SK-N-SH treated with all-trans-retinoic acid at 6 μM for 48 hours (cell line): ENCODE measurements around the gene PPP2R3B.
A peak's percentile ranks its signal among the peaks of the same experiment; 100 is the strongest.
"Not testable (repeated sequence)": the region's sequence is repeated elsewhere in the genome, so short reads cannot be mapped to it uniquely, and the experiment has no call there.

Experiments
- ATAC-seq: fragments of 200-7000 bp; cut with Tn5 transposase; 3 replicates; pipeline ENCODE4 v1.9.1; 2020; ENCODE audit warnings: mild to moderate bottlenecking, moderate library complexity
- ARNTL ChIP-seq: fragments of 450-650 bp; formaldehyde crosslinking; IDR thresholded peaks from 2 replicates; pipeline ENCODE4 v1.5.0; 2020; ENCODE audit warnings: low read depth, mild to moderate bottlenecking, moderate library complexity, borderline replicate concordance
- CSDC2 ChIP-seq: fragments of 250-450 bp; sonication (Bioruptor Pico); IDR thresholded peaks from 2 replicates; pipeline ENCODE4 v1.5.0; 2020; ENCODE audit warnings: mild to moderate bottlenecking, moderate library complexity
- CSRNP3 ChIP-seq: fragments of 250-450 bp; sonication (Bioruptor Pico); IDR thresholded peaks from 2 replicates; pipeline ENCODE4 v1.5.1; 2021; ENCODE audit warnings: mild to moderate bottlenecking, moderate library complexity
- ESRRG ChIP-seq: fragments of 250-450 bp; sonication (Bioruptor Pico); IDR thresholded peaks from 2 replicates; pipeline ENCODE4 v1.6.1; 2021; ENCODE audit warnings: mild to moderate bottlenecking
- GLIS3 ChIP-seq: fragments of 250-450 bp; sonication (Bioruptor Pico); IDR thresholded peaks from 2 replicates; pipeline ENCODE4 v1.5.0; 2020; ENCODE audit warnings: mild to moderate bottlenecking, moderate library complexity
- PATZ1 ChIP-seq: fragments of 250-450 bp; sonication (Bioruptor Pico); IDR thresholded peaks from 2 replicates; pipeline ENCODE4 v1.8.0; 2020; ENCODE audit warnings: mild to moderate bottlenecking, moderate library complexity, borderline replicate concordance
- POU6F1 ChIP-seq: fragments of 250-450 bp; sonication (Bioruptor Pico); IDR thresholded peaks from 2 replicates; pipeline ENCODE4 v1.8.0; 2021; ENCODE audit warnings: low read depth, mild to moderate bottlenecking, moderate library complexity, borderline replicate concordance
- RARB ChIP-seq: fragments of 250-450 bp; sonication (Bioruptor Pico); IDR thresholded peaks from 2 replicates; pipeline ENCODE4 v1.8.0; 2021; ENCODE audit warnings: mild to moderate bottlenecking, moderate library complexity
- TCF4 ChIP-seq: fragments of 250-450 bp; sonication (Bioruptor Pico); IDR thresholded peaks from 2 replicates; pipeline ENCODE4 v1.8.0; 2021; ENCODE audit warnings: mild to moderate bottlenecking, moderate library complexity, borderline replicate concordance
- TOX ChIP-seq: fragments of 250-450 bp; sonication (Bioruptor Pico); IDR thresholded peaks from 2 replicates; pipeline ENCODE4 v1.8.0; 2021; ENCODE audit warnings: mild to moderate bottlenecking, moderate library complexity, borderline replicate concordance
- TSHZ2 ChIP-seq: fragments of 250-450 bp; sonication (Bioruptor Pico); IDR thresholded peaks from 2 replicates; pipeline ENCODE4 v1.5.0; 2020; ENCODE audit warnings: mild to moderate bottlenecking, moderate library complexity
- ZC3H10 ChIP-seq: fragments of 250-450 bp; sonication (Bioruptor Pico); IDR thresholded peaks from 2 replicates; pipeline ENCODE4 v1.5.1; 2021; ENCODE audit warnings: mild to moderate bottlenecking, moderate library complexity
- ZFP3 ChIP-seq: fragments of 250-450 bp; sonication (Bioruptor Pico); IDR thresholded peaks from 2 replicates; pipeline ENCODE4 v1.5.0; 2020; ENCODE audit warnings: mild to moderate bottlenecking, moderate library complexity
- ZFP30 ChIP-seq: fragments of 450-650 bp; formaldehyde crosslinking; IDR thresholded peaks from 2 replicates; pipeline ENCODE4 v1.5.0; 2022; ENCODE audit warnings: mild to moderate bottlenecking, moderate library complexity
- ZNF565 ChIP-seq: fragments of 450-650 bp; formaldehyde crosslinking; conservative IDR thresholded peaks from 2 replicates; pipeline ENCODE4 v1.5.0; 2020; ENCODE audit warnings: low read depth, mild to moderate bottlenecking, moderate library complexity
- ZNF70 ChIP-seq: fragments of 450-650 bp; formaldehyde crosslinking; IDR thresholded peaks from 2 replicates; pipeline ENCODE4 v1.5.0; 2020; ENCODE audit warnings: mild to moderate bottlenecking, moderate library complexity
- ZNF8 ChIP-seq: fragments of 450-650 bp; formaldehyde crosslinking; IDR thresholded peaks from 2 replicates; pipeline ENCODE4 v1.5.0; 2020; ENCODE audit warnings: mild to moderate bottlenecking, moderate library complexity
- TF ChIP-seq, protein P1 (sequence below): fragments of 250-450 bp; sonication (Bioruptor Pico); IDR thresholded peaks from 2 replicates; pipeline ENCODE4 v1.5.1; 2020; ENCODE audit warnings: low read depth, mild to moderate bottlenecking, moderate library complexity

Gene PPP2R3B

DNA sequence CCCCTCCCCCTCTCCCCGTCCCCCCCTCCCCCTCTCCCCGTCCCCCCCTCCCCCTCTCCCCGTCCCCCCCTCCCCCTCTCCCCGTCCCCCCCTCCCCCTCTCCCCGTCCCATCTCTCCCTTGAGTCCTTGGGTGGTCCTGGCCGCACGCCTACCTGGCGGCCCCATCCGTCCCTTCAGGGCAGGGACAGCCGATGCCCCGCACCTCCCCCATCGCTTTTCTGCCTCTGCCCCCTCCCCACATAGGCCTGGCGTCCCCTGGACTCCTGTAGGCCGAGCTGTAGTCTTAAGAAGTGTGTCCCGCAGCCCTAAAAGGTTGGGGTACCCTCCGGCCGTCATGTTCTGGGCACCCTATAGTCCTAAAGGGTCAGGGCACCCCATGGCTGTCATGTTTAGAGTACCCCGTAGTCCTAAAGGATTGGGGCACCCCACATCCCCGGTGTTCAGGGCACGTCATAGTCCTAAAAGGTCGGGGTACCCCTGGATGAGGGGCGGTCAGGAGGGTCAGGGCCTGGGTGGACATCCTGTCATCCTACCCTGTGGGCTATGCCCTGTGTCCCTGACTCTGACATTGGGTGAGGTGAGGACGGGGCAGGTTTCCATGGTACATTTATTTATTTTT lies 57.3 kb downstream of the PPP2R3B start:
- no peak for ATAC-seq
- TF ChIP-seq PATZ1 (no peak), TCF4 (CRISPR knock-in tag) (no peak), POU6F1 (no peak), ZFP3 (CRISPR knock-in tag) (no peak), TSHZ2 (CRISPR knock-in tag) (no peak), GLIS3 (CRISPR knock-in tag) (no peak)
- TF ChIP-seq, protein P1, sequence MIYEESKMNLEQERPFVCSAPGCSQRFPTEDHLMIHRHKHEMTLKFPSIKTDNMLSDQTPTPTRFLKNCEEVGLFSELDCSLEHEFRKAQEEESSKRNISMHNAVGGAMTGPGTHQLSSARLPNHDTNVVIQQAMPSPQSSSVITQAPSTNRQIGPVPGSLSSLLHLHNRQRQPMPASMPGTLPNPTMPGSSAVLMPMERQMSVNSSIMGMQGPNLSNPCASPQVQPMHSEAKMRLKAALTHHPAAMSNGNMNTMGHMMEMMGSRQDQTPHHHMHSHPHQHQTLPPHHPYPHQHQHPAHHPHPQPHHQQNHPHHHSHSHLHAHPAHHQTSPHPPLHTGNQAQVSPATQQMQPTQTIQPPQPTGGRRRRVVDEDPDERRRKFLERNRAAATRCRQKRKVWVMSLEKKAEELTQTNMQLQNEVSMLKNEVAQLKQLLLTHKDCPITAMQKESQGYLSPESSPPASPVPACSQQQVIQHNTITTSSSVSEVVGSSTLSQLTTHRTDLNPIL (CRISPR knock-in tag): no peak

- TF ChIP-seq RARB (CRISPR knock-in tag) (no peak), ZFP30 (CRISPR knock-in tag) (no peak), ARNTL (no peak), ZNF565 (no peak), ZNF8 (CRISPR knock-in tag) (no peak), ESRRG (CRISPR knock-in tag) (no peak), GLIS3 (CRISPR knock-in tag) (no peak), ZFP3 (CRISPR knock-in tag) (no peak), ZC3H10 (CRISPR knock-in tag) (no peak)
- no peak for ATAC-seq
Observed at GRCh38 chrX:327660-328126, 59.0 kb downstream of the PPP2R3B start.

- not testable (repeated sequence) for ATAC-seq
Observed at GRCh38 chrX:324664-325063, 62.0 kb downstream of the PPP2R3B start.

DNA sequence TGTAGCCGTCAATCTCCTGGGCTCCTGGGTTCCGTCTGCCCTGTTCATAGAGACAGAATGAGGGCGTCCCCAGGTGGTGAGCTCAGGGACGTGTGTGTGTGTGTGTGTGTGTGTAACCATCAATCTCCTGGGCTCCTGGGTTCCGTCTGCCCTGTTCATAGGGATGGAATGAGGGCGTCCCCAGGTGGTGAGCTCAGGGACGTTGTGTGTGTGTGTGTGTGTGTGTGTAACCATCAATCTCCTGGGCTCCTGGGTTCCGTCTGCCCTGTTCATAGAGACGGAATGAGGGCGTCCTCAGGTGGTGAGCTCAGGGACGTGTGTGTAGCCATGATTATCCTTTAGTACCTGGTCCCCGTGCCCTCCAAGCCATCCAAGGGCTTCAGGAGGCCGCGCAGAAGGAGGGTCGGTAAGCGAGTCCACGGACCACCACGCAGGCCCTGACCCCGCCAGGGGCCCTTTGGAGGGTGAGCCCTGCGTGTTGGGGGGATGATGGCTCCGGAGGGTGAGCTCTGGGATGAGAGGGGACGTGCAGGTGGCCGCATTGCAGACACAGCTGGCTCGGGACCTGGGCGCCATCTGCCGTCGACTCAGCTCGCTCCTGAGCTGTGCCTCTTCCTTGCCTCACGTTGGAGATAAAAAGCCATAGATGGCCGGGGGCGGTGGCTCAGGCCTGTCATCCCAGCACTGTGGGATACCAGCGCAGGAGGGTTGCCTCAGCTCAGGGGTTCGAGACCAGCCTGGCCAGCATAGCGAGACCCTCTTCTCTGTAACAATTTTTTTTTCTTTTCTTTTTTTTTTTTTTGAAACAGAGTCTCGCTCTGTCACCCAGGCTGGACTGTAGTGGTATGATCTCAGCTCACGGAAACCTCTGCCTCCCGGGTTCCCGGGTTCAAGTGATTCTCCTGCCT lies 62.7 kb downstream of the PPP2R3B start:
- peak; percentile 53 for ATAC-seq
- no peak for TF ChIP-seq CSDC2 (CRISPR knock-in tag)
- TF ChIP-seq ZNF70: no peak
- no peak for TF ChIP-seq GLIS3 (CRISPR knock-in tag)
- TF ChIP-seq ZNF8 (CRISPR knock-in tag): no peak
- TF ChIP-seq ZC3H10 (CRISPR knock-in tag): no peak
- TF ChIP-seq CSRNP3: no peak
- TF ChIP-seq ZFP3 (CRISPR knock-in tag): no peak
- TF ChIP-seq ESRRG (CRISPR knock-in tag): no peak
- TF ChIP-seq RARB (CRISPR knock-in tag): no peak
- no peak for TF ChIP-seq TOX
